Smooth muscle cell of trachea (primary cell): ENCODE data around the gene SLC30A10. TPM values are rescaled to one million over a fixed set of nuclear protein-coding genes. Genes with fewer than 3 reads are reported as not detected.

Source experiments
- total RNA-seq: library from RNA; depleted of rRNA; stranded (reverse); fragments of >200 nt; gene quantifications from 2 replicates; pipeline ENCODE4 v1.2.1, GENCODE V29; 2014

SLC30A10 gene
- total RNA-seq = not detected in 2 replicates

DNA sequence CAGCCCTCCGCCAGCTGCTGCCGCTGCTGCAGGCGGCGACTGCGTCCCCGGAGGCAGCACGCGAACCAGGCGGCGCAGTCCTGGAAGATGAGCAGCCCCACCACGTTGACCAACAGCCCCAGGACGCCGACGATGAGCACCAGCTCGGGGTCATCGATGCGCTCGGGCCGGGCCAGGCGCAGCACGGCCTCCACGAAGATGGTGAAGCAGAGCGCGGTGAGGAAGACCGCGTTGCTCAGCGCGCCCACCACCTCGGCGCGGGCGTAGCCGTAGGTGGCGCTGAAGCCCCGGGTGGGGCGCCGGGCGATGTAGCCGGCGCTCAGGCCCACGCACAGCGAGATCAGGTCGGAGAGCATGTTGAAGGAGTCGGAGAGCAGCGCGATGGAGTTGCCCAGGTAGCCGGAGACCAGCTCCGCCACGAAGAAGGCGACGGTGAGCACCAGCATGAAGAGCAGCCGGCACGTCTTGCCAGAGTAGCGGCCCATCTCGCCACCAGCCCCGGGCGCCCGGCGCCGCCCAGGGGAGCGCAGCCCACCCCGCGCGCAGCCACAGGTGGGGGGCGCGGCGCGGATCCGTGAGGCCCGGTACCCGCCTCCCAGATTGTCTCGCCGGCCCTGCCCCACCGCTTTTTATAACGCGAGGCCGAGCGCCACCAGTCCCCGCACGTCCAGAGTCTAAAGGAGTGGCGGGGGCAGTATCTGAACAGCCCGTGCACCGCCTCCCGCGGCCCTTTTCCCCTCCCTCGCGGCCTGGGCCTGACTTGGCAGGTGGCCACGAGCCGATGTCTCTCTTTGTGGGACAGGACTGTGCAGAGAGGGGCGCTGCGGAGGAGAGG is at the start of gene SLC30A10:
Gene SLC30A10 (minus strand): TSS at position 602 of the 835 bp plus-strand sequence. CDS start 117 bp downstream, at position 485.

Other genes starting within 250 kb of the SLC30A10 start
- 140 and 175 TPM in 2 replicates for gene EPRS1, start 117.9 kb upstream of the SLC30A10 start, total RNA-seq
- gene BPNT1, start 161.2 kb upstream of the SLC30A10 start, total RNA-seq = 17.7 and 33.9 TPM in 2 replicates
- 108 and 119 TPM in 2 replicates for gene IARS2, start 165.6 kb upstream of the SLC30A10 start, total RNA-seq